Limb (tissue), 2 donors: ENCODE data around the gene C10orf67.

Source experiments
- DNase-seq, 2 donors: peaks; one replicate each; pipeline ENCODE4 v3.0.0-alpha.2; 2016; ENCODE audit errors: extremely low spot score in 2 of 2

C10orf67 gene

GRCh38 chr10:23199768-23200511 lies 144.7 kb downstream of the C10orf67 start:
- no peak for DNase-seq

GRCh38 chr10:23198940-23199767 lies 145.4 kb downstream of the C10orf67 start:
- no peak for DNase-seq

GRCh38 chr10:23198610-23198939 lies 146.0 kb downstream of the C10orf67 start:
- DNase-seq = no peak

GRCh38 chr10:23197416-23197861 lies 147.2 kb downstream of the C10orf67 start:
- no peak for DNase-seq

- no peak for DNase-seq
Measured at GRCh38 chr10:23196915-23197314, 147.7 kb downstream of the C10orf67 start.

GRCh38 chr10:23195846-23196600 lies 148.6 kb downstream of the C10orf67 start:
- DNase-seq = no peak

GRCh38 chr10:23194966-23195845 lies 149.4 kb downstream of the C10orf67 start:
- DNase-seq = no peak

- no peak for DNase-seq
Measured at GRCh38 chr10:23194471-23194965, 150.1 kb downstream of the C10orf67 start.

- DNase-seq = no peak
Measured at GRCh38 chr10:23193435-23194074, 151.0 kb downstream of the C10orf67 start.

- DNase-seq = peak in 1 of 2 donors; percentile 62
Measured at GRCh38 chr10:23192712-23193434, 151.7 kb downstream of the C10orf67 start.

- DNase-seq = peak in 1 of 2 donors; percentile 51
Measured at GRCh38 chr10:23191764-23192711, 152.6 kb downstream of the C10orf67 start, which contains the start of gene PTF1A. Gene PTF1A (plus strand): TSS chr10:23192312. CDS start chr10:23192531, 219 bp downstream.

- DNase-seq = no peak
Measured at GRCh38 chr10:23190872-23191763, 153.5 kb downstream of the C10orf67 start.

GRCh38 chr10:23189024-23189423 lies 155.6 kb downstream of the C10orf67 start:
- no peak for DNase-seq

- DNase-seq = no peak
Measured at GRCh38 chr10:23187155-23187554, 157.4 kb downstream of the C10orf67 start.

GRCh38 chr10:23186697-23187096 lies 157.9 kb downstream of the C10orf67 start:
- no peak for DNase-seq

- no peak for DNase-seq
Measured at GRCh38 chr10:23186178-23186577, 158.4 kb downstream of the C10orf67 start.

GRCh38 chr10:23174977-23175512 lies 169.6 kb downstream of the C10orf67 start:
- no peak for DNase-seq
